HG03060 (cell line): ENCODE data around the gene RABL6.

Experiments used
- ATAC-seq: cut with Tn5 transposase; IDR thresholded peaks from one replicate; pipeline ENCODE4 v1.9.1; 2021; ENCODE audit warnings: low read depth, moderate number of reproducible peaks; ENCODE audit not compliant: unreplicated experiment

Gene RABL6

GRCh38 chr9:136844761-136845464, 37.2 kb downstream of the RABL6 start:
- ATAC-seq: no peak

- ATAC-seq: no peak
Measured at GRCh38 chr9:136845465-136846260, 37.9 kb downstream of the RABL6 start.

GRCh38 chr9:136846376-136847087, 38.8 kb downstream of the RABL6 start:
- ATAC-seq: no peak

- no peak for ATAC-seq
Measured at GRCh38 chr9:136847088-136847825, 39.5 kb downstream of the RABL6 start.

GRCh38 chr9:136847826-136848392, 40.2 kb downstream of the RABL6 start:
- no peak for ATAC-seq

DNA sequence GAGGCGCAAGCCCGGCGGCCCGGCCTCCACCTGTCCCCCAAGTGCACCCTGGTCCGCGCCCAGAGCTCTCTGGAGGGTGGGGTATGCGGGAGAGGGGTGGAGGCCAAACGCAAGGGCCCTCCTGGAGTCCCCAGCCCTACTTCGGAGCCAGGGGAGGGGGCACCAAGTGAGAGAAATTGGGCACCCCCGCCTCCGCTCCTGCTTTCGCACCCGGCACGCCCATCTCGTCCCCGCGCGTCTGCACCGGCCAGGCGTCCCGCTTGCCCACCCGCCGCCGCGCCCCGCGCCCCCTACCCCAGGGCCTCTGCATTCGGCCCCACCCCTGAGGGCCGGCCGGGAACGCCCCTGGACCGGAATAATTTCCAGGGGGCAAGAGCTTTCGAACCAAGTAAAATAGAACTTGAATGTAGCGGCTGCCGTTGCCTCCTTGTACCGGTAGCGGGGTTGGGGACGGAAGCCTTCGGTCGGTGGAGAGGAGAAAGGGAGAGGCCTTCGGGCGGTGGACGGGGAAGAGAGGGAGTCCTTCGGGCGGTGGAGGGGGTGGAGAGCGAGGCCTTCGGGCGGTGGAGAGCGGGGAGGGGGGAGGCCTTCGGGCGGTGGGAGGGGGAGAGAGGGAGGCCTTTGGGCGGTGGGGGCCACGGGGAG, 40.8 kb downstream of the RABL6 start:
- ATAC-seq: no peak

DNA sequence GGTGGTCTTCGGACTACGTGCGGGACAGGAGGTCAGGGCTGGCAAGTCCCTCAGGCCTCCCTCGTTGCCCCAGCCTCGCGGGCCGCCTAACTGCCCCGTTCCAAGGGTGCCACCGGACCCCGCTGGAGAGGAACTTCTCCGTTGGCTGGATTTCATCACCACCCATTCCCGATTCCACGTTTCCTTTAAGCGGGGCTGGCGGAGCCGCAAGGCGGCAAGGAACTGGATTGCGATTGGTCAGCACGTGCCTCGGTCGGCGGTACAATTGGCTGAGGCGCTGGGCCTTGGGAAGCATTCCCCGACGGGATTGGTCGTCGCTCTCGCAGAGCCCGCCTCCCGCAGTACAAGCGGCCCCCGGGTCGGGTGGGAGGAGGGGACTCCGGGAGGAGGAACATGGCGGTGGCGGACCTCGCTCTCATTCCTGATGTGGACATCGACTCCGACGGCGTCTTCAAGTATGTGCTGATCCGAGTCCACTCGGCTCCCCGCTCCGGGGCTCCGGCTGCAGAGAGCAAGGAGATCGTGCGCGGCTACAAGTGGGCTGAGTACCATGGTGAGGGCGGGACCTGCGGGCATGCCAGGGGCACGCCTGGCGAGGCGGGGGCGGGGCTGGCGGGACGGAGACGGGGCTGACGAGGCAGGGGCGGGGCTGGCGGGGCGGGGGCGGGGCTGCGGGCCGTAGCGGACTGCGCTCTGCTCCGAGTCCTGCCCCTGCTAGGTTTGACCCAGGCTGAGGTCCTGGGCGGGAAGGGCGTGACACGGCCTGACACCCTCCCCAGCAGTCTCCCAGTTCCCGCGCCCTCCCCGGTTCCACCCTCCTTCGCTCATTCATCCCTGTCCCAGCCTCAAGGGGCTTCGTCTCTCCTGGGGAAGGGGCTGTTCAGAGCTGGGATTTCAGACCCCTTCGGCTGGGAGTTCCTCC, 41.6 kb downstream of the RABL6 start, which contains the start of gene PHPT1:
TSS of gene PHPT1 (plus strand) at position 372 of the 922 bp plus-strand sequence. CDS start at position 394, 22 bp downstream.
- ATAC-seq: peak; percentile 76

DNA sequence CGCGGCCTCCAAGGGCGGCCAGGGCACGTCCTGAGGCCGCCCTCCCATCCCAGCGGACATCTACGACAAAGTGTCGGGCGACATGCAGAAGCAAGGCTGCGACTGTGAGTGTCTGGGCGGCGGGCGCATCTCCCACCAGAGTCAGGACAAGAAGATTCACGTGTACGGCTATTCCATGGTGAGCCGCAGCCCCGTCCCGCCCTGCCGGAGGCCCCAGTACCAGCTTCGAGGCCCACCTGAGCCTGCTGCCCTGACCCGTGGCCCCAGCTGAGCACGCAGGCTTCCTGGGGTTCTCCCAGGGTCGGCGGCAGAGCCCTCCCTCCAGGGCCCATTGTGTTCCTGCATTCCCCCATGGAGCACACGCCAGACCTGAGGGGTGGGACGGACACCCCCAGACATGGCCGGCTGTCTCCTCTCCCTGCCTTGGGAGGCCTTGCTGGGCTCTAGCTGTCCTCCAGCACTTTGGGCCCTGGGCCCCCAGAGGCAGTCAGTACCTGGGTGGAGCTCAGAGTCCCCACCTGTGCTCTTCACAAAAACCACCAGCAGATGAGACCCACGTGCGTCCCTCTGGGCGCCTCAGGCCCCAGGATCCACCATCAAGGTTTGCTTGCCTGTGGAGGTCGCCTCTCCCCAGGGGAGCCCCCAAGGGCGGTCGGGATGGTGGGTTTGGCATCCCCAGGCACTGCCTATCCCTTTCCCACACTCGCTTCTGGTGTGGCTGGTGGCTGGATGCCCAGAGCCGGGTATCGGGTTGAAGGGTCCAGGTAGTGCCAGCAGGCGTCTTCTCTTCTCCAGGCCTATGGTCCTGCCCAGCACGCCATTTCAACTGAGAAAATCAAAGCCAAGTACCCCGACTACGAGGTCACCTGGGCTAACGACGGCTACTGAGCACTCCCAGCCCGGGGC, 42.5 kb downstream of the RABL6 start:
- ATAC-seq: no peak

- no peak for ATAC-seq
Measured at GRCh38 chr9:136850866-136851775, 43.4 kb downstream of the RABL6 start.

DNA sequence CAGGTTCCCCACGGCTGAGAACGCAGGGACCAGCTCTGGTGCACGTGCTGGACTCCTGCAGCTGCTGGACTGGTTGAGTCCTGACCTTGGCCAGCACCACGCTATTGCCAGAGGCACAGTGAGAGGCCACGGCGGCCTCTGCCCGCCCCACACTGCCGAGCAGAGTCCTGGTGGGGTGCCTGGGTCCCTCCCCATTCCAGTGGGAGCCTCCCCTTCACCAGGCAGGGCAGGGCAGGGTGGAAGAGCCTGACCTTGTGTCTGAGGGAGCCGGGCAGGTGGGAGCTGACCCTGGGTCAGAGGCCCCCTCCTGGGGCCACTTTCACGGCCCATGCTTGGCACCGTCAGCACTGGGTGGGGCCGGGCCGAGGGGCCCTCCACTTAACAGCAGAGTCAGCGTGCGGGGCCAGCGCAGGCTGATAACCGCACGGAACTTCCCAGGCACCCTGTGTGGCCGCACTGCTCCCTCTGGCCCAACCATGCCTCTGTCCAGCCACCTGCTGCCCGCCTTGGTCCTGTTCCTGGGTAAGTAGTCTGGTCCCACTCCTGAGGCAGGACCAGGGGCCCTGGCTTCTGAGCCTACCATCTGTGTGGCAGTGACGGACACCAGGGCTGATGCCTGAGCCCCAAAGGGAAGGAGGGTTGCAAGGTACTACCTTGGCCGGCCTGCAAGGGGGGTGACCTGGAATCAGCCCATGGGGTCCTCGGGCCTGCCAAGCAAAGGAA, 44.4 kb downstream of the RABL6 start, which contains the start of gene MAMDC4:
TSS of gene MAMDC4 (plus strand) at position 406 of the 723 bp plus-strand sequence. CDS start at position 477, 71 bp downstream.
- ATAC-seq: no peak

- ATAC-seq: no peak
Measured at GRCh38 chr9:136852664-136853595, 45.2 kb downstream of the RABL6 start.

DNA sequence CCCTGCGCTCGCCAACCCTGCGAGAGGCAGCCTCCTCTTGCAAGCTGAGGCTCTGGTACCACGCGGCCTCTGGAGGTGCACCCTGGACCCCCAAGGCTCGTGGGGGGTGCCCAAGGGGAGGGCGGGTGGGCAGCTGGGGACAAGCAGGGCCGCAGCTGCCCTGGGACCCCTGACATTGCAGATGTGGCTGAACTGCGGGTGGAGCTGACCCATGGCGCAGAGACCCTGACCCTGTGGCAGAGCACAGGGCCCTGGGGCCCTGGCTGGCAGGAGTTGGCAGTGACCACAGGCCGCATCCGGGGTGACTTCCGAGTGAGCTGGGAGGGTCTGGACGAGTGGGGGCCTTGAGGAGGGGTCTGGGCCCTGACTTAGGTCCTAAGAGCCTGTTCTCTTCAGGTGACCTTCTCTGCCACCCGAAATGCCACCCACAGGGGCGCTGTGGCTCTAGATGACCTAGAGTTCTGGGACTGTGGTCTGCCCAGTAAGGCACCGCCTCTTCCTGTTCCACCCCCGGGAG, 45.9 kb downstream of the RABL6 start:
- ATAC-seq: no peak

DNA sequence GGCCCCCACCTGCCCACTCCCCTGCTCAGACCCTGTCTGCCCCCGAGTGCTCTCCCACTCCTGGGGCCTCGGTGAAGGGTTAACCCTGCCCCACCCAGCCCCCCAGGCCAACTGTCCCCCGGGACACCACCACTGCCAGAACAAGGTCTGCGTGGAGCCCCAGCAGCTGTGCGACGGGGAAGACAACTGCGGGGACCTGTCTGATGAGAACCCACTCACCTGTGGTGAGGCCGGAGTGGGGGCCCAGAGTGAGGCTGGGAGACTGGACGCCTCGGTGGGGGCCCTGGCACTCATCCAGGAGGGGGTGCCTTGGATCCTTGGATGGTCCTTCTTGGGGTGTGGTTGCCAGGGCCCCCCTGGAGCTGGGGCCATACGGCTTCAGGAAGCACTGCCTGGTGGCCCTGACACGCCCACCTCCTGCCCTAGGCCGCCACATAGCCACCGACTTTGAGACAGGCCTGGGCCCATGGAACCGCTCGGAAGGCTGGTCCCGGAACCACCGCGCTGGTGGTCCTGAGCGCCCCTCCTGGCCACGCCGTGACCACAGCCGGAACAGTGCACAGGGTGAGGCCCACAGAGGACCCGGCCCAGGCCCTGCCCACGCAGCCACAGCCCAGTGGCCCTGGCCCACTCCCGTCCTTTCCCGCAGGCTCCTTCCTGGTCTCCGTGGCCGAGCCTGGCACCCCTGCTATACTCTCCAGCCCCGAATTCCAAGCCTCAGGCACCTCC, 46.5 kb downstream of the RABL6 start:
- no peak for ATAC-seq
